ENCODE measurements around the gene FITM1. TPM values are rescaled to one million over a fixed set of nuclear protein-coding genes. Genes with fewer than 3 reads are reported as not detected.

FITM1 gene
- total and polyA plus RNA-seq, 12 donors, result 4.6 to 25.7 (median 10.4) TPM

- Histone ChIP-seq H3K27ac (no peak overlapping the region), H3K36me3 (replicated peaks in 1 of 2) (peaks cover 0 to 63% of the 10 kb centered on the region in 2 donors), H3K4me3 (no peak overlapping the region), H3K27me3 (no peaks in the 10 kb centered on the region), H3K9me3 (replicated peaks in 1 of 3) (no peaks in the 10 kb centered on the region), H3K4me1 (replicated peaks in 1 of 2) (peaks cover 13 to 23% of the 10 kb centered on the region in 2 donors)
- DNase-seq, result no peak
- 88 to 98% (median 93%) methylated on average over 6 to 14 of the region's 14 CpGs for WGBS, 4 donors
- TF ChIP-seq CTCF (IDR thresholded peaks at IDR 0.05), result no peak
- TF ChIP-seq POLR2A (IDR thresholded peaks at IDR 0.05), result no peak
- intact Hi-C loops (cut with DNase I), result no loop called here
Measured at GRCh38 chr14:24177891-24178290, 47.4 kb downstream of the FITM1 start.

- H3K4me3 ChIP-seq, result no peak overlapping the region
- WGBS, 4 donors, result 80 to 97% (median 93%) methylated on average over 8 to 12 of the region's 12 CpGs
- peaks cover 13 to 23% of the 10 kb centered on the region in 2 donors for H3K4me1 ChIP-seq (replicated peaks in 1 of 2)
- TF ChIP-seq CTCF (IDR thresholded peaks at IDR 0.05), result no peak
- no peak for TF ChIP-seq POLR2A (IDR thresholded peaks at IDR 0.05)
- peaks cover 0 to 70% of the 10 kb centered on the region in 2 donors for H3K36me3 ChIP-seq (replicated peaks in 1 of 2)
- intact Hi-C loops (cut with DNase I), result no loop called here
- H3K27me3 ChIP-seq, result no peaks in the 10 kb centered on the region
- H3K27ac ChIP-seq, result peak overlapping the region in 3 of 5 donors; percentile 89 to 92 (median 91)
- DNase-seq, result no peak
- H3K9me3 ChIP-seq (replicated peaks in 1 of 3), result no peaks in the 10 kb centered on the region
Measured at GRCh38 chr14:24178399-24179178, 48.1 kb downstream of the FITM1 start.

- intact Hi-C loops (cut with DNase I), result no loop called here
Measured at GRCh38 chr14:24179294-24179960, 49.0 kb downstream of the FITM1 start.

More at GRCh38 chr14:24179294-24179960, 49.0 kb downstream of the FITM1 start:
- no peak for TF ChIP-seq CTCF (IDR thresholded peaks at IDR 0.05)
- no peak for TF ChIP-seq POLR2A (IDR thresholded peaks at IDR 0.05)
- H3K27me3 ChIP-seq, result no peaks in the 10 kb centered on the region
- no peaks in the 10 kb centered on the region for H3K9me3 ChIP-seq (replicated peaks in 1 of 3)
- 81 to 83% (median 83%) methylated on average over 7 to 14 of the region's 14 CpGs for WGBS, 4 donors
- peaks cover 13 to 23% of the 10 kb centered on the region in 2 donors for H3K4me1 ChIP-seq (replicated peaks in 1 of 2)
- H3K4me3 ChIP-seq, result no peak overlapping the region
- no peak for DNase-seq
- H3K36me3 ChIP-seq (replicated peaks in 1 of 2), result peaks cover 0 to 79% of the 10 kb centered on the region in 2 donors
- H3K27ac ChIP-seq, result peak overlapping the region; percentile 59 to 92 (median 89)
